ENCODE measurements around the gene PUM2. TPM values are rescaled to one million over a fixed set of nuclear protein-coding genes. Genes with fewer than 3 reads are reported as not detected.

Gene PUM2
- total and polyA plus RNA-seq, 2 of the 8 experiments (the other 6 are each of a cell fraction or from before 2014, with no cell fraction given), result 46.6 to 114 TPM

DNA sequence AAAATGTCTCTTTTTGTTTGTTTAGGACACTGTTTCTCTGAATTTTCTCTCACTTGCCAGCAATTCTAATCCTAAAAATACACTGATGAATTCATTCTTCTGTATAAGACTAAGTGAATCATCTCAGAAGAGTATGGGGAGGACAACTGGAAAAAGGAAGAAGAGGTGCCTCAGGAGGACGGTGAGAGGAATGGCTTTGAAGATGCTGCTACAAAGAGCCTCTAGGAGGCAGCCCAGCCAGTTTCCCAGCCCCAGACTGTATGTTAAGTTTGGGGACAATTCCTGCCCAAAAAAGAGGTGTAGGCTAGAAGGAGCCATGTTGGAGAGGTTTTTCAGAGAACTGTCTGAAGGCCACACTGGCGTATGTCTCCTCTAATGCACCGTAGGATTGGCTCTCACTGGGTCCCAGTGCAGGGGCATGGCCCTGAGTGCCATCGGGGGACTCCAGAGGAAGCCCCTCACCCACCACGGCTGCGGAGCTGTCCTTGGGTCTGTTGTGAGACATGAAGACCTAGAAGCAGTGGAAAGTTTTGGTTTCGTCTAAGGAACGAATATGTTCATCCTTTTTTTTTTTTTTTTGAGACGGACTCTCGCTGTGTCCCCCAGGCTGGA is 122.6 kb downstream of the PUM2 start (continued):
- peak in 1 of 2 experiments; percentile 28; a peak in 2 of 4 replicates for TF ChIP-seq RAD21 (IDR thresholded peaks at IDR 0.05 in 1 of 2, conservative IDR thresholded peaks at IDR 0.05 in 1 of 2; ENCODE audit: low read depth in 2 of 2, low read length in 2 of 2)

Data from H1 (cell line).